NCI-H2107 (cell line): ENCODE data around the gene FBXO38.
"Not testable (repeated sequence)": the region's sequence is repeated elsewhere in the genome, so short reads cannot be mapped to it uniquely, and the experiment has no call there.

Experiments used
- DNase-seq: peaks from one replicate; lab custom pipeline; 2025; lab: John Stamatoyannopoulos, UW

Gene FBXO38

DNA sequence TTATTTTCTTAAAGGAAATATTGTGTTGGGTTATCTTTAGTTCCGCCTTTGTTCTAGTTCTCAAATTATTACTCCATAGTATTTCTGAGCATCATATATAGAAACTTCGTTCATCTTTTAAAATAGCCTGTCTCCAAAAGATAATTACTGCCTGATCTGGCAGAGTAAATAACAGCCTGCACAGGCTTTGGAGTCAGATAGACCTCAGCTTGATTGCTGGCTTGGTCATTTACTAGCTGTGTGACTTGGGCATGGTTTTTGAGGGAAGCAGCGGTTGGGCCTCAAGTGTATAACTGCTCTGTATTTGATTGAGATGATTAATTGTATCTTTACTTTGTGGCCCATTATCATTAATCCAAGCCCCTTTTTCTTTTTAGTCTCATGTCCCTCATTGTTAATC is 50.1 kb downstream of the FBXO38 start:
- DNase-seq: no peak

- DNase-seq: no peak
These were observed 52.3 kb downstream of the FBXO38 start for GRCh38 chr5:148436029-148436428.

DNA sequence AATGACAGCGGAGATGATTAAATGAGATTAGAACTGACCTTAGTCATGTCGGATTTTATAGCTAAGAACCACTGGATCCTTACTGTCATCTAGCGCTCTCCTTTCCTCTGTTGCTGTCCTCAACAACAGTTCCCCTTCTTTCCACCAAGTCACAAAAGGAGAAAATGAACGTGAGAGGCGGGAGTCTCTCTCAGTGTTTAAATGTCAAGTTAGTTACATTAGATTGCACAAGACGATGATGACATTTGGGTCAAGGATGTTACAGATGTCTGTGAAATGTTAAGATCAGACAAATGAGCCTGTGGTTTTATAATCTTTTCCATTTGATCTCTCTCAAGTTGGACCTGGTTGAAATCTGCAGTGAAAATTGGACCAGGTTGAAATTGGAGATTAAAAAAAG is 53.5 kb downstream of the FBXO38 start:
- DNase-seq: no peak

DNA sequence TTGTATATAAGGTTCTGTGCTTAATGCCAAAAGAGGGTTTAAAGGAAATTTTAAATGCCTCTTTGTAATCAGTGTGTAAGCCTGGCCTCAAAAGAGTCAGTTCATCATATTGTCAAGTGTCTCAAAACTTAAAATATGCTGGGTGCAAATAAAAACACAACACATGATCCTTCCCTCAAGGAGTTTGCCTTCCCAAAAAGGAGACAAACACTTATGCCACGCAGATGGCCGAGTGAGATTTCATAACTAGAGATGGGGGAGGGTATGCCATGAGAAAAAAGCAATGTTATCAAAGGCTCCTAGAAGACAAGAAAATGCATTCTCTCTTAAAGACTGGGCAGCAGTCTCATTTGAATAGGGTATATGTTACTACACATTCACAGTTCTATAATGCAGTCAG is 55.2 kb downstream of the FBXO38 start:
- DNase-seq: no peak

GRCh38 chr5:148443241-148443640 is 59.5 kb downstream of the FBXO38 start:
- DNase-seq: no peak

- DNase-seq: peak; percentile 15
These were observed 60.2 kb downstream of the FBXO38 start for GRCh38 chr5:148443998-148444397.

DNA sequence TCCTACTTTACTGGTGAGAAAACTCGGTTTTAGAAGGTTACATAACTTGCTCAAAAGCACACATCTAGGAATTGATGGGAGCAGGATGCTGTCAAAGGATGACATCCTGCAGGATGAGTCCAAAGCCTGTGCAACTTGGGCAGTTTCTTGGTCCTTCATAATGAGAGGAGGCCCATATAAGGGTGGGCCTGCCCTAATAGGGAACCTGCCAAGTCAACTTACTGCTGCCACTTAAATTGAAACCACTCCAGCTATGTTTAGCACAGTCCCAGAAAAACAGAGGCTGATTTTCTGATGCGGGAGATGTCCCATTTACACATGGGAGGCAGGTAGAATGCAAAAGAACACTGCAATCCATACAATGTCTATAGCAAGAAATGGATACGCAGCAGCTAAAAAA is 61.8 kb downstream of the FBXO38 start:
- DNase-seq: no peak

DNA sequence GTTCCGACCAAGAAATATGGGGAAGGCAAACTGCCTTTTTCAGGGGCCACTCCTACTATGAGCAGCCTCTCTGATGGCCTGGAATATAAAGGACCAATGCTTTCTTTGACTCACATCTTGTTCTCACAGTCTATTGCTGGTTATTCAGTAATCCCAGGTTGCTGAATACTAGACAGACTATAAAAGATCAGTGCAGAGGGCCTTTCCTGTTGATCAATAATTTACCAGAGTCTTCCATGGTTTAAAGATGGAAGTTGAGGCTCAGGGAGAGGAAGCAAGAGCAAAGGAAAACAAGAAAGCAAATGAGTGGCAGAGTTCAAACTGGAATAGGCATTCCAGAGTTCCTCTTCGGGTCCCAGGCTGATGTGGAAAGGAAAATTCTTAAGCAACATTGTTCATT is 62.9 kb downstream of the FBXO38 start:
- no peak for DNase-seq

GRCh38 chr5:148452499-148453193 is 68.9 kb downstream of the FBXO38 start:
- no peak for DNase-seq

DNA sequence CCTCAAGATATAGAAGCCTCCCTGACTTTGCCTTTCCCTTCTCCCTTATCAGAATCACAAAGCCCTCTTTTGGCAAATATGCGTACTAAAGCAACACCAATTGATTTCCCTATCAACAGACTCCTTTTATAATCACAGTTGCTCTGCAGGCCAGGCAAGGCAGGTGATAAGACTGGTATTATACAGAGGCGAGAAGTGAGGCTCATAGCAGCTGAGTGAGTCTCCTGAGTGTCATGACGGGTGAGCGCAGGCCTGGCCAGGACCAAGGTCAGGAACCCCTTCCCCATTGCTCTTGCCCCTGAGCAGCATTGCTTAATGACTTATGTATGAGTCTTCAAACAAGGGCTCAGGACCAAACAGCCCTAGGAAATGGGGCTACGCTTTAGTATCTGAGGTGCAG is 70.8 kb downstream of the FBXO38 start:
- DNase-seq: no peak

GRCh38 chr5:148455185-148455584 is 71.4 kb downstream of the FBXO38 start:
- no peak for DNase-seq

- DNase-seq: no peak
These were observed 73.4 kb downstream of the FBXO38 start for GRCh38 chr5:148457183-148457620.

- no peak for DNase-seq
These were observed 74.5 kb downstream of the FBXO38 start for GRCh38 chr5:148458036-148458888.

DNA sequence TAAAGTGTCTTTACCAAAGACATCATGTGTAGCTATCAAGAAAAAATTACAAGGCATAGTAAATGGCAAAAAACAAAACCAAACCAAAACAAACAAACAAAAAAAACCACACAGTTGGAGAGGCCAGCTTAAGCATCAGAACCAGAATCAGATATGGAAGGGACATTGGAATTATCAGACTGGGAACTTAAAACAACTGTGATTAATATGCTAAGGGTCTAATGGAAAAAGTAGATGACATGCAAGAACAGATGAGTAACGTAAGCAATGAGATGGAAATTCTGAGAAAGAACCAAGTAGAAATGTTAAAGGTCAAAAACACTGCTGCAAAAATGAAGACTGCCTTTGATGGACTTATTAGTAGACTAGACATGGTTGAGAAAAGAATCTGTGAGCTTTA is 75.9 kb downstream of the FBXO38 start:
- no peak for DNase-seq

GRCh38 chr5:148465381-148466235 is 81.8 kb downstream of the FBXO38 start:
- DNase-seq: no peak

GRCh38 chr5:148466236-148466580 is 82.5 kb downstream of the FBXO38 start:
- no peak for DNase-seq

DNA sequence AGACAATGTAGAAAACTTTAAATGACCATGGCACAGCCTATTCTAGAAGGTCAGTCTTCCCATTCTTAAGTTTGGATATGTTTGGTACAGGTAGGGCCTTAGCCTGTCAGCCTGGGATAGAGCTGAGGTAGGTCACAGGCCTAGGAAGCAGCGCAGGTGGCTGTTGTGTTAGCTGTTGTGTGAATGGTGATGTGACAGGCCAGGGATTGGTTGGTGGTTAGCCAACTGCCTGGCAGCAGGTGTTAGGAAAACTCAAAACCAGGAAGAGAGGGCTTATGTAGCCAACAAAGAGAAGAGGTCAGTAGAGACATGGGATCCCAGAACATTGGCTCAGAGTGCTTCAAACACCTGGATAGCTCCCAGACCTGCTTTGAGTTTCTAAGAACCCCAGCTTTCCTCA is 84.2 kb downstream of the FBXO38 start:
- no peak for DNase-seq

- not testable (repeated sequence) for DNase-seq
These were observed 85.0 kb downstream of the FBXO38 start for GRCh38 chr5:148468746-148469145.

DNA sequence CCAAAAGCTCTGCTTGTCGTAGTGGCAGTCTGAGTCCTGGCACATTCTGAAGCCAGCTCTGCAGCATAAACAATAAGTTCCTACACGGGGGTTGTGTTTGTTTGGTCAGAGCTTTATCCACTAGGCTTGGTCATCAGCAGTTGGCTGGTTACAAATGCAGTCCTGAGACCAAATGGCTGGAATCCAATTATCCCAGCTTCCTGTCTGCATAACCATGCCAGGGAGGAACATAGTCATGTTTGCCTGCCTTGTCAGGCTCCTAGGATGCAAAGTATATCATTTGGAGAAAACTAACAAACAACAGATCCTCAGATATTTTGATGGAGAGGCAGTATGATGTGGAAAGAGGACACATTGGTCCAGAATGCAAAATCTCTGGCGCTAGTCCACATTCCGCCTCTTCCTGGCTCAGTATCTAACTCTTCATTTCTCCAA is 85.8 kb downstream of the FBXO38 start:
- DNase-seq: no peak

DNA sequence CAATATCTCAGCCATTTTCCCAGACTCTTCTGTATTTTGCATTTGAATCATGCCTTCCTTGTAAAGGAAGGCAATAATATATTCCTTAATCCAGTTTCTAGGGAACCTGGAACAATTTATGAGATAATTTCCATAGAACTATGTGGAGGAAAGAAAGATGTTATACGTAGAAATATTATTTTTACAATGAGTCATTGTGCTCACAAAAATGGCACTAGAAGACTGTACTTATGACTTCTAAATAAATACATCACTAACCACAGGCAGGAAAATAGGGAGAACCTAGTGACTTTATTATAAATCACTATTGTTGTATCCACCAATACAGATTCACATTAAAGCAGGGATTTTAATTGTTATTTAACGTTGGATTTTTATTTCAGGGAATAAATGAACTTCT is 87.6 kb downstream of the FBXO38 start:
- no peak for DNase-seq

GRCh38 chr5:148474025-148474511 is 90.3 kb downstream of the FBXO38 start:
- DNase-seq: no peak

DNA sequence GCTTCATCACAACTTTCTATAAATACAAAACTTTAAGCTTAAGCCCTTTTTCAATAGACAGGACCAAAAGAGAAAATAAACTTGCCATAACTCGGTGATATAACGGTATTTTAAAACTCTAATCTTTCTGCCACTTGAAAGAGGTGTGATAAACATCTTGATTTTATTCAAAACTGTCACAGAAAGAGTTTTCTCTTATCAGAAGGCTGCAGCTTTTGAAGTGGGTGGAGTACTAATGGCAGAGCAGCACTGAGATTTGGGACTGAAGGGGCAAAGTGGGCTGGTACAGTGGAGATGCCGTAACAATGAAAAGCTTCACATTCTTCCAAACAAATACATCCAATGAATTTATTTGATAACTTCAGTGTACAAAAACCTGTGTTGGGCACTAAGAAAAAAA is 92.5 kb downstream of the FBXO38 start:
- DNase-seq: no peak
